ENCODE measurements around the gene KCTD16.

- no peak for TF ChIP-seq CTCF (conservative IDR thresholded peaks at IDR 0.05 in 1 of 2, IDR thresholded peaks at IDR 0.05 in 1 of 2; ENCODE audit: extremely low read depth in 1 of 2, insufficient read depth in 1 of 2, low read depth in 1 of 2, low read length in 2 of 2)
- TF ChIP-seq EZH2 (IDR thresholded peaks at IDR 0.05; ENCODE audit: borderline replicate concordance, low read length), result no peak
Measured at GRCh38 chr5:144378681-144379080, 208.0 kb downstream of the KCTD16 start.
